ENCODE measurements around the gene KDM3B.
A peak's percentile ranks its signal among the peaks of the same experiment; 100 is the strongest.

The KDM3B gene

GRCh38 chr5:138408023-138408422 lies 55.5 kb downstream of the KDM3B start:
- peak; percentile 10 for DNase-seq (ENCODE audit: low spot score)

DNA sequence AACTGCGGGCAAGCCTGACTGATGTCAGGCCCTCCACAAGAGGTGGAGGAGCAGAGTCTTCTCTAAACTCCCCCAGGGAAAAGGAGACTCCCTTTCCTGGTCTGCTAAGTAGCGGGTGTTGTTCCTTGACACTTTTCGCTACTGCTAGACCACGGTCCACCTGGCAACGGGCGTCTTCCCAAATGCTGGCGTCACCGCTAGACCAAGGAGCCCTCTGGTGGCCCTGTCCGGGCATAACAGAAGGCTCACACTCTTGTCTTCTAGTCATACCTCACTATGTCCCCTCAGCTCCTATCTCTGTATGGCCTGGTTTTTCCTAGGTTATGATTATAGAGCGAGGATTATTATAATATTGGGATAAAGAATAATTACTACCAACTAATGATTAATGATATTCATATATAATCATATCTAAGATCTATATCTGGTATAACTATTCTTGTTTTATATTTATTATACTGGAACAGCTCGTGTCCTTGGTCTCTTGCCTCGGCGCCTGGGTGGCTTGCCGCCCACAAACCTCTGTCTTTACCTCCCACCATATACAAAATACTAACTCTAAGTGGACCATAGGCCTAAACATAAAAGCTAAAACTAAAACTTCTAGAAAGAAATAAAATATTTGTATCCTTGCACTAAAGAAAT lies 58.6 kb downstream of the KDM3B start:
- DNase-seq (ENCODE audit: low spot score), result peak; percentile 12

- DNase-seq (ENCODE audit: low spot score), result no peak
These were observed 66.0 kb downstream of the KDM3B start for GRCh38 chr5:138418444-138418843.

GRCh38 chr5:138425079-138425478 lies 72.6 kb downstream of the KDM3B start:
- DNase-seq (ENCODE audit: low spot score), result no peak

DNA sequence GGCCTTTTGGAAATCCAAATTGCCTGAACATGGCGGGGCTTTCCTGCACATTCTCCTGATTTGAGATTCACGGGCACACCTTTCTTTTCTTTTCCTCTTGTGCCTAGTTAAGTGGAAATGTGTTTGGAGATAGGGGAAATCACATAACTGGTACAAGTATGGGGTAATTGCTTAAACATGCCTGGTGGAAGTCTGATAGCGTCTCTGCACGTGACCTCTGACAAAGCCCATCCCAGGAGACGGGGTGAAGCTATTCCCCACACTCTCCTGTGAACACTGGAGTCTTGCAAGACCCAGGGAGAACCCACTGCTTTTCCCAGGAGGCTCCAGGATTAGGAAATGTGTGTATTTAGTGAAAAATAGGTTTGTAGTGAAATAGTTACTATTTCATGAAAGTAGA lies 83.5 kb downstream of the KDM3B start:
- no peak for DNase-seq (ENCODE audit: low spot score)

DNA sequence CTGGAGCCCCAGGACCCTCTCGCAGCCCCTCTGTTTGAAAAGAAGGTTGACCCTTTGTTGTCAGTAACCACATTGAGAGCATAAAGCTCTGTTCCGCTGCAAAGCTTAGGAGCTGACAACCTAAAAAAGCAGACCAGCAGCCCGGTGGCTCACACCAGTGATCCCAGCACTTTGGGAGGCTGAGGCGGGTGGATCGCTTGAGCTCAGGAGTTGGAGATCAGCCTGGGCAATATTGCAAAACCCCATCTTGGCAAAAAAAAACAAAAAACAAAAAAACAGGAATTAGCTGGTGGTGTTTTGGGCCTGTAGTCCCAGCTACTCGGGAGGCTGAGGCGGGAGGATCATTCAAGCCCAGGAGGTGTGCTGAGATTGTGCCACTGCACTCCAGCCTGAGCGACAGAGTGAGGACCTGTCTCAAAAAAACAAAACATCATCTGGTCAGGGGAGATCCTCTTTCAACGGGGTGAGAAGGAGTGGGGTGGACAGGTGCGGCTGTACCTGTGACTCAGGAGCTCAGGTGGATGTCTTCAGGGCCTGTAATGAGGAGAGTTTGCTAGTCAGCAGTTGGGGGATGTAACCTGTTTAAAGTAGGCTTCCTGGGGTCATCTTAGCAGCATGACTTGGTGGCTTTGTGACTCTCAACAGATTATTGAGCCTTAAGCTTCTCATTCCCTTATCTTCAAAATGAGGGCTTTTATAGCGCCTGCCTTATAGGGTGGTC lies 85.7 kb downstream of the KDM3B start:
- DNase-seq (ENCODE audit: low spot score), result no peak

DNA sequence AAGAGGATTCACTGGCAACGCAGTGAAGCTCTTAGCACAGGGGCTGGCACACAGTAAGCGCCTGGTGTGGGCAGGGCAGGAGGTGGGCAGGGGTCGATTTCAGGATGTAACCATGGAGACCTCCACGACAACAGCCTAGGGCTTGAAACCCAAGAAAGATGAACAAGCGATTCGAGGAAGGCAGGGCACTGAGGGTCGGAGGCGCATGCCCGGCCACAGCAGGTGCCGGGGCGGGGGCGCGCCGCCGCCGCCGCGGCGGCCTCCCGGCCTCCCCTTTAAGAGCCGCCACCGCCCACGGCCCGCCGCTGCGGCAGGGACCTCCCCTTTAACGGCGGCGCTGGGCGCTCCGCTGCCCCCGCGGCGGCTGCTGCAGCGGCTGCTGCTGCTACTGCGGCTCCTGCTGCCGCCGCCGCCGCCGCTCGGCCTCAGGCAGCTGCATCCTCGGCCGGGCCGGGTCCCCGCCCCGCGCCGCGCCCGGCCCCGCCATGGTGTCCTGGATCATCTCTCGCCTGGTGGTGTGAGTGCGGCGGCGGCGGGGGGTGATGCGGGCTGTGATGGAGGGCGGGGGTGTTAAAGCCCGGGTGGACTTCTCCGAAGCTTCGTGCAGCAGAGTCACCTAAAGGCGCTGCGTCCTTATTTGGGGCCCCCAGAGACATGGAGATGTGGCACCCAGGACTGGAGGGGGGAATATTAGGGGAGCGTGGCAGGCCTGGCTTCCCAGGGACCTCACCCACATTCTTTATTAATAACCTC lies 86.4 kb downstream of the KDM3B start, which contains the start of gene REEP2:
REEP2 (plus strand) TSS at position 334 of the 753 bp plus-strand sequence; CDS start at position 486, 152 bp downstream.
- DNase-seq (ENCODE audit: low spot score), result peak; percentile 37

DNA sequence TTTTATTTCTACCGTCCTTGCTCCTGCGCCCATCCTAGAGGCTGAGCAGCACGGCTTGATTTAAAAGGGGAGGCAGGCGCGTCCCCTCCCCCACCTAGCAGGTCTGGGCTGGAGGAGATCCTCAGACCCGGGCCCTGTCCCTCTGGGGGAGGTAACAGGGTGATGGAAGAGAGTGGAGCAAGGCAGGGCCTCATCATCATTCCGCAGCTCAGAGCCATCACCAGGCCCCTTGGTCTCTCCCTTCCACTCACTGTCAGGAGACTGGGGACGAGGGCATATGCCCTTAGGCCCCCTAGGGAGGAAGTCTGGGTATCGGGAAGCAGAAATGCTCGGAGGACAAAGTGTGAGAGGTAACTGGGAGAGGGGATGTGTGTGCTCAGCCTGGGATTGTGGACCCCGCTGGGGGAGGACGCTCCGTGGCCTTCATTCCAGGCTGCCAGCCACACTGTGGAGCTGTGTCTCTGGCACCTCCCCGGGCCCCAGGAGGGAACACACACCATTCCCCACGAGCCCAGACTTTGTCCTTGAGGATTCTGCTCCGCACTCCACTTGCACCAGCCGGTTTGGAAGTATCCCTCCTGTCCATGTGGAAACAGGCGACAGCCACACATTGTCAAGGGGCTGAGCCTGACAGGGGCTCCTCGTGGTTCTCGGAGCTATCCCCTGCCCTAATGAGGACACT lies 87.1 kb downstream of the KDM3B start:
- no peak for DNase-seq (ENCODE audit: low spot score)

DNA sequence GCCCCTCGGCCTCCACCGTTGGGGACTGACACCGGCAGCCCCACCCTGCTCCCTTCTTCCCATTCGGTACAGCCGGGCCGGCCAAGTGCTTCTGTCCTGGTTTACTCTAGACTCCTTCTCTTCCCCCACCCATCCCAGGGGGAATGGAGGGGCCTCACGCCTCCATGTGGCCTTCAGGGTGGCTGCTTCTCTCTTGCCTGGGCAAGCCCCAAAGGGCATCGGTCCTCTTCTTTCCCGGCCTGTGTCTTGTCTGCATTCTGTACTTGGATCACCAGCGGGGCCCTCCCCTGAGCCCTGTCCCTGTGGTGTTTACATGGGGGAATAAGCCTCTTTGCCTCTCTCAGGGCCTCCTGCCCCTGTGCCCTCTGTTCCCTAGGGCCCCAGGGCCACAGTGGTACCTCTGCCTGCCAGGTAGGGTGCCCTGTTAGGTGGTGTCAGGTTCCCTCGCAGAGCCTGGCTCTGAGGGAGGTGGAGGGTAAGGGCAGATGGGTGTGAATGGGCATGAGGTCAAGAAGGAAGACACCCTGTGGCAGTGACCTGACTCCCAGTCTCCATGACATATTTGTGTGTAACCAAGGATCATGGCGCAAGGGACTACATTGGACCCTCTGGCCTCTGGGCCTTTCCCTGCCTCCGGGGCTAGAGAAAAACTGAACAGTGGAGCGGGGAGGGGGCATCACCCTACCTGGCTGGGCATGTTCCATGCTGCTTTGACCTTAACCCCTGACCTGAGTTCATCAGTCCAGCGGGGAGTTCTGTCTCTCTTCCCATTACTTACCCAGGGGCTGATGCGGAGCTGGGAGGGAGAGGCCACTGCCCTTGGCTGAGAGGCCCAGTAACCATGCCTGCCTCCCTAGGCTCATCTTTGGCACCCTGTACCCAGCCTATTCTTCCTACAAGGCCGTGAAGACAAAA lies 87.9 kb downstream of the KDM3B start:
- DNase-seq (ENCODE audit: low spot score), result no peak

GRCh38 chr5:138441221-138441620 lies 88.7 kb downstream of the KDM3B start:
- no peak for DNase-seq (ENCODE audit: low spot score)

DNA sequence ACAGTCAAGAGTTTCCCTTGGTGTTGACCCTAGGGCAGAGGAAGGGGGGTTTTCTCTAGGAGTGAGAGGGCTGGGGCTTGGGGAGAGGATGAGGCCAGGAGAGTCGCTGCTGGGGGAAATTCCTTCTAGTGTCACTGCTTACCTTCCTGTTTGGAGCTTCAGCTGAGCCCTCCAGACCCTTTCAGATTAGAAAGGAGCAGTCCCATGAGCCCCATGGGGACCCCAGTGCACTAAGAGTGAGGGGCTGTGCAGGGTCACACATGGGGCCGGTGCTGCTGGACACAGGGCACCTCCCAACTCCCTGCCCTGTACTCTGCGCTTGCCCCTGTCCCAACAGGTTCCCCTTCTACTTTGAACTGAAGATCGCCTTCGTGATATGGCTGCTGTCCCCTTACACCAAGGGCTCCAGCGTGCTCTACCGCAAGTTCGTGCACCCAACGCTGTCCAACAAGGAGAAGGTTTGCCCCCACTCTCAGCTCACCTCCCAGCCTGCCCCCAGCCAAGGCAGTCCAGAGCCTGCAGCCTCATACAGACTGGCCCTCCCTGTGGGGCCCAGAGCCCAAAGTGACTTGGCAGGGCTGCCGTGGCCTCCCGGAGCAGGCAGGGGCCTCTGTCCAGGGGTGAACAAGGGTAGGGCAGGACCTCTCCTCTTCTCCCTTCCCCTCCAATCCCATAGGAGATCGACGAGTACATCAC lies 91.7 kb downstream of the KDM3B start:
- no peak for DNase-seq (ENCODE audit: low spot score)

DNA sequence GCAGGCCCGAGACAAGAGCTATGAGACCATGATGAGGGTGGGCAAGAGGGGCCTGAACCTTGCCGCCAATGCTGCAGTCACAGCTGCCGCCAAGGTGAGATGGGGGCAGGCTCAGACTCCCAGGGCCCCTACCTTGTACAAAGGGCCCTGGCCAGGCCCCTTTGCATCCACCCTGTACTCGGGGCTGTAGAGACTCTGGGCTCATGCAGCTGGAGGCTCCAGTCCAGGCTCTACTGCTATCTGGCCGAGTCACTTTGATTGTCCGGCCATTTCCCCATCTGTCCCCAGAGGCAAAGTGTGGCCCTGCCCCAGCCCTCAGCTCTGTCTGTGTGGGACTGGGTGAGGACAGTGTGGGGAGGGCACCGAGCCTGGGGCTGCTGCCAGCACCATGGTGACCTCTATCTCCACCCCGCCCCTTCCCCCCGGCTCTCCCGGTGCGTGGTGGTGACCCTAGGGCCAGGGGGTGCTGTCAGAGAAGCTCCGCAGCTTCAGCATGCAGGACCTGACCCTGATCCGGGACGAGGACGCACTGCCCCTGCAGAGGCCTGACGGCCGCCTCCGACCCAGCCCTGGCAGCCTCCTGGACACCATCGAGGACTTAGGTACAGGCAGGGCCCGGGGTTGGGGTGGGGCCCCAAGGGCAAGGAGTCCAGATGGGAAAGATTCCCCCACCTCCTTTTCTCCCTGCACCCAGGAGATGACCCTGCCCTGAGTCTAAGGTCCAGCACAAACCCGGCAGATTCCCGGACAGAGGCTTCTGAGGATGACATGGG lies 92.5 kb downstream of the KDM3B start:
- no peak for DNase-seq (ENCODE audit: low spot score)

DNA sequence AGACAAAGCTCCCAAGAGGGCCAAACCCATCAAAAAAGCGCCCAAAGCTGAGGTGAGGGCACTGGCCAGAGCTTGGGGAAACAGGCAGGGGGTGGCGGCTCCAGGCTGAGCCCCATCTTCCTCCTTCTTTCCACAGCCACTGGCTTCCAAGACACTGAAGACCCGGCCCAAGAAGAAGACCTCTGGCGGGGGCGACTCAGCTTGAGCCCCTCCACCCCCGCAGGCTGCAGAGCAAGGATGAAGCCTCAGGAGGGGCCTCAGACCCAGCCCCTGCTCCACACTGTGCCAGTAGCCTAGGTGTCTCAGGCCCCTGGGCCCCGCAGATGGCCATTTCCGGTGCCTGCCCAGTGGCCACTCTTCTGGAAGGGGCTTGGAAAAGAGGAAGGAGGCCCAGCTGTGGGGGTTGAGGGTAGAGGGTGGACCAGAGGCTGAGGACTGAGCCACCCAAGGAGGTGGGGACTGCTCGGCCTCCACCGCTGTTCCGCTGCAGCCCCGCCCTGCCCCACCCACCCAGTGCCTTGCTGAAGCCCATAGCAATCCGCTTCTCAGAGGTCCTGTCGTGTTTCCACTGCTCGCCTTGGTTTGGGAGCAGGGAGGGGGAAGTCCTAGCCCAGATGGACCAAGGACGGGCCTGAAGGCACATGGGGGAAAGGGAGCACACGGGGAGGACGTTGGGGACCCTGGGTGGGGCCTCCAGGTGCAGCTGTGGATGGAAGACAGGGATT lies 93.2 kb downstream of the KDM3B start:
- DNase-seq (ENCODE audit: low spot score), result no peak

- DNase-seq (ENCODE audit: low spot score), result no peak
These were observed 95.6 kb downstream of the KDM3B start for GRCh38 chr5:138448070-138448469.

- no peak for DNase-seq (ENCODE audit: low spot score)
These were observed 96.3 kb downstream of the KDM3B start for GRCh38 chr5:138448481-138449398.

- DNase-seq (ENCODE audit: low spot score), result peak; percentile 75
These were observed 97.2 kb downstream of the KDM3B start for GRCh38 chr5:138449501-138450239.

DNA sequence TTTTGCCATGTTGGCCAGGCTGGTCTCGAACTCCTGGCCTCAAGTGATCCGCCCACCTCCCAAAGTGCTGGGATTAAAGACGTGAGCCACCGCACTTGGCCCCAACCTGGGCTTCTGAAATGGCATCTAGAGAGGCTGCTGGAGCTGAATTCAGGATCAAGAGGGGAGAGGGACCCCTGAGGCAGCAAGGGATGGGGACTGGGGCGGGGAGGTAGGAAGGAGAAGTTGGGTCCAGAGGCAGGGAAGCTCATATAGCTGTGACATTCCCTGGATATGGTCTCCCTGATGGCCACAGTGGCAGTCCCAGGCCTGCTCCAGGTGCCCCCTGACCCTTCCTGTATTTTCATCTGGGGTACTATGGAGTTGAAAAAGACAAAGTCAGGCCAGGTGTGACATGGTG lies 98.5 kb downstream of the KDM3B start:
- no peak for DNase-seq (ENCODE audit: low spot score)
